Superior temporal gyrus (tissue), 1 donor: ENCODE results near the gene THSD4.
A peak's percentile ranks its signal among the peaks of the same experiment; 100 is the strongest.

ENCODE experiments used
- DNase-seq: peaks from one replicate; pipeline ENCODE4 v3.0.0-alpha.2; 2016; ENCODE audit errors: extremely low spot score

The THSD4 gene

DNA sequence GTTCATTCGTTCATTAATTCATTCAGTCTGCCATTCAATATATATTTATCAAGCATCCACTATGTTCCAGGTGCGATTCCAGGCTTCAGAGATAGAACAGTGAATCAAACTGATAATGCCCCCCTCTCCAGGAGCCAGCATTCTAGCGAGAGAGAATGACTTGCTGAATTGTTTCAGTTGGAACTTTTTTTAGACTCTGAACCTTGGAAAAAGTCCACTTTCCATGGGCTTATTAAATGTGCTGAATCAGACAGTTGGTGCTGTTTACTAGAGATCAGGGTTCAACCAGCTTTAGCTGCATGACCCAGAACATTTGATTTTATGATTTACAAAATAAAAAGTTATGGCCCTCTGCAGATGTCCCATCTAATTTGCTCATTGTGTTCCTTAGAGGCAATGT lies 213.2 kb downstream of the THSD4 start:
- DNase-seq: no peak

DNA sequence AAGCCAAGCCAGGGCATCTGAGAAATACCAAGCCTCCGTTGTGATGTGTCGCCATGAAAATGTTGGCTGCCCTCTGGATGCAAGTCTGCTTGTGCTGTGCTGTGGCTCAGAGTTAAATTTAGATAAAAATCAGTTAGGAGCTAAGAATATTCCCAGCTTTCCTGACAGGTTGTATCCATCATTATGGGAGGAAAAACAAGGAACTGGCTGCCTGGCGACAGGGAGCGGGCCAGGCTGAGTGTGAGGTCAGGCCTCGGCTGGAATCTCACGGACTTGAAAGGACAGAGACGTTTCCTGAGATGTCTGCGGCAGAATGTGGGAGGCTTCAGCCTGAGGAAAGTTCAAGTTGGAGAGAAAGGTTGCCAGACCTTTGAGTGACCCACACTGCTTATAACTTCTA lies 213.8 kb downstream of the THSD4 start:
- no peak for DNase-seq

DNA sequence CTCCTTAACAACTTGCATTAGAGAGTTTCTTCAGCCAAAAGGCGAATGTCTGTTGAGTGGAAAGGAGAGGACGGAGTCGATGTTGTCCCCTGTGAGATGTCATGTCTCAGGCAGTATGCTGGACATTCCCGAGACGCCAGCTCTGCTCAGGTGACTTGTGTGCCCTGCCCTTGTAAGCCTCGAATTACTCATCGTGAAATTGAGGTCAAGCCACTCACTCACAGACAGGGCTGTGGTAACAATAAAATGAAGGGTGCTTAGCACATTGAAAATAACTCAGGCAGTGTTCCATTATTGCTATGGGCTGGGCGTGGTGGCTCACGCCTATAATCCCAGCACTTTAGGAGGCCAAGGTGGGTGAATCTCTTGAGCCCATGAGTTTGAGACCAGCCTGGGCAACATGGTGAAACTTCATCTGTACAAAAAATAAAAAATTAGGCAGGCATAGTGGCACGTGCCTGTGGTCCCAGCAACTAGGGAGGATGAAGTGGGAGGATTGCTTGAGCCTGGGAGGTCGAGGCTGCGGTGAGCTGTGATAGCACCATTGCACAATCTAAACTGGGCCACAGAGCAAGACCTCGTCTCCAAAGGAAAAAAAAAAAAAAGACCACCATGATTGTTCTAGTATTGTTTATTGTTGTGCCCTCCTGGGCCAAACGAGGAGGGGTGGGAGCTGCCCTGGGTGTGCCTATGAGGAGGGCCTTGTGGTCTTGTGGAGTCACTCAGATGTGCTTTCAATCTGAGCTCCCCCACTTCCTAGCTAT lies 214.4 kb downstream of the THSD4 start:
- no peak for DNase-seq

DNA sequence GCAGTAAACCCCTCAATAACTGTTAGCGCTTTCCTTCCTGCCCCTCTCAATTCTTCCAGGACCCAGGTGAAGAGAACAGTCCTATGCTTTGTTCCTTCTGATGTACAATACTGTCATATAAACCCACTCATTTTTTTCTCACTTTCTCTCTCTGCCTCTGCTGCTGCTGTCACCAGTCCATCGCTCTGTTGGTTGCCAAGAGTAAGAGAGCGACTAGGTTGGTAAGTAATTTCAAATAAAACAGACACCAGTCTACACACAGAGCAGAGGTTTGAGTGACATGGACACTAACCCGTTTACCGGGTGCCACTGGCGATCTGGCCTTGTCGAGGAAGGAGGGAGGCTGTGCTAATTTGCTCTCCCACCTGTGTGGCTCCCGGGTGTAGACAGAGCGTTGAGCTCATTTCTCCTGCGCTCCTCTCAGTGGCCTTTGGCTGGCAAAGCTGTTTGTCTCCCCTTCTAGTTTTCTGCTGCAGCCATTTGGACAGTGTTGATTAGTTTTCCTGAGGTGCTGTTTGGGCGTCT lies 215.4 kb downstream of the THSD4 start:
- DNase-seq: no peak

DNA sequence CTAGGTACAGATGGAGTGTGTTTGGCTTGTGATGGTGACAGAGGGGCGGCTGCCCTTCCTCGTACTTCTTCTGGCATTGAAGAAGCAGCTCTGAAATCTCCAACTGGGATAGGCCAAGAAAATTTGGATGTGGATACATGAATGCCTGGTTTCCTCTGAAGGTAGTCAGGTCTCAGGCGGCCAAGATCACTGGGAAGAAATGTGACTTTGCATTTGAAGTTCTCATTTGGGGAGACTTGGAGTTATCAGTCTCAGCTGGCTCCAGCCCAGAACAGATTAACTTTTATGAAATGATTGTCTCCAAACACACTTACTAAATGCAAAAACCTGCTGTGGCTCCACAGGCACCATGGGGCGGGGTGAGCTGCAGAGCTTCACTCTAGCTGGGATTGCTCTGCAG lies 215.9 kb downstream of the THSD4 start:
- DNase-seq: no peak

DNA sequence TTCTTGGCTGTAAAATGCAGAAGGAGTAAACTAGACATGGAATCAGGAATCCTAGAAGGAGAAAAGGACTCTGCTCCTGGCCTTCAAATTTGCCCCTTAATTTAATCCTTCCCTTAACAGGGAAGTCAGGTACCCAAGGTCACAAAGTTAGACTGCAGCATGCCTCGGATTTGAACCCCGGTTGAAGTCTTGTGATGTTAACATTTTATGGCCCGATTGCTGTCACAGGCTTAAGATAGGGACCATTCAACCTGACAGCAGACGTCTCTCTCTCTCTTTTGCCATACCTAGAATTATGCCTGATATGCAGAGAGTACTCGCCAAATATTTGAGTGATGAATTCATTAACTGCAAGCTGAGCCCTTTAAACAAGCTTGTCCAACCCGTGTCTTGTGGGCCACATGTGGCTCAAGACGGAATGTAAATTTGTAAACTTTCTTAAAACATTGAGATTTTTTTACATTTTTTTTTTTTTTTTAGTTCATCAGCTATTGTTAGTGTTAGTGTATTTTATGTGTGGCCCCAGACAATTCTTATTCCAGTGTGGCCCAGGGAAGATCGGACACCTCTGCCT lies 217.2 kb downstream of the THSD4 start:
- no peak for DNase-seq

DNA sequence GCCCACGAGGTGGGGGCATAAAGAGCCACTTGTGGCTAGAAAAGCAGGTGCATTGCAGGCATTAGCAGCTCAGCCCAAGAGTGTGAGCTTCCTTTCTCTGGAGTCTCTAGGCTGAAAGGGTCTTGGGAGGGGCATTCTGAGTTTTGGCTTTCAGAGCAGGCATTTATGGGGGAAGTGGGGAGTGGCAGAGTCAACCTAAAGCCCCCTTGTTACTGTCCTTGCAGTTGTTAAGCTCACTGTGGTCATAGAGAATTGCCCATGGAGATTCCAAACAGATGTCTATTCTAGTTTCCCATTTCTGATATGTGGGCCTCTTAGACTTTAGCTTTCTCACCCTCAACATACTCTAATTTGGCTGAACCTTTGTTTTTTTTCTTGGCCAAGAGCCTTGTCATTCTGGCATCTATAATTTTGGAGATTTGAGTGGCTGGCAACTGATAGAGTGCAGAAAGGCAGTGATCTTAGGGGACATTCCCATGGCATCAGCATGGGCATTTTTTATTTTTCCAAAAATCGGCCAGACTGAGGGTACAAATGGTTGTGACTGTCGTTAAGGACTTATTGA lies 217.9 kb downstream of the THSD4 start:
- DNase-seq: no peak

DNA sequence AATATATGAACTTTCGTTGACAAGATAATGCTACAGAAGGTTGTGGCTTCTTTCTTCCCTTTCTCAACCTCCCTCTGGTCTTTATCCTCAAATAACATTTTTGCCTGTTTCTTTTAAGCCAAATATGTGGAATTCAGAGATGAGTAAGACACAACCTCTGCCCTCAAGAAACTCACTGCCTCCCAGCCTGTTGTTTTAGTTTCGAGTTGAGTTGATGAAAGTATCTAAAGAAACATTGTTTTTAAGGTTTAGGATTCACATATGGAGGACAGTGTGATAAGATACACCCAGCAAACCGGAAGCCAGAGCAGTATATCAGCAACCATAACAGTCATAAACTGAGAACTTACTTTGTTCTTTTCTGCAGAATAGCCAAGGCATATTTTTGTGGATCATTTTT lies 218.6 kb downstream of the THSD4 start:
- DNase-seq: no peak

DNA sequence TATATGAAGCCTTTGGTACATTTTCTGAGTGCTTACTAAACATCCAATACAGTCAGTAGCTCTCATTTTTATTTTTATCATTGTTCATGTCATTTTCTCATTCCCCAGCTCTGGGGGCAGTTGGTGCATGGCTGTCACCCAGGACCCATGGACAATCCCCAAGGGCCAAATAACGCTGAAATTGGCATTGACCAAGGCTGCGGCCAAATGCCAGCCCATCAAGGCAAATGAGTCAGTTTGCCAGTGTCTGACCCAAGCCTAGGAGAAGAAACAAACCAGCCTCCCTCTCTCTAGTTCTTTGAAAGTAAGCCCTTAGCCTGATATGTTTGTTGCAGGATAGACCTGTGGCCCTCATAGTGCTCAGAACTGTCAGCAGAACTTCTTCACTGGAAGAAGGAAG lies 219.2 kb downstream of the THSD4 start:
- DNase-seq: no peak

DNA sequence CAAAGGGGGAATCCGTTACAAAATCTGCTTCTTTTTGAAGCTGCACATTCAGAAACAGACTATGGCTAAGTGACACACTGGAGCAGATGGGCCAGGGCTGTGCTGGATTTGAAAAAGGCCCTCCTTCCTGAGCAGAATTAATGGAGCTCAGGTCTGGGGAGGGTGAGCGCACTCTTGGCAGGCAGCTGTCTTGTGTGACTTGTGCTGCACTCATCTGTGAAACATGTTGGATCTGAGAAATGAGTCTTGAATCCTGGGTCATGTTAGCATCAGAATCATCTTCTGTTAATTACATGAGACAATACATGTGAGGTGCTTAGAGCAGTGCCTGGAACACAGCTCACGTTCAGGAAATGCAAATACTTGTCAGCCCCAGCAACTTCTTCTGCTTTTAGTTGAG lies 219.6 kb downstream of the THSD4 start:
- DNase-seq: no peak

DNA sequence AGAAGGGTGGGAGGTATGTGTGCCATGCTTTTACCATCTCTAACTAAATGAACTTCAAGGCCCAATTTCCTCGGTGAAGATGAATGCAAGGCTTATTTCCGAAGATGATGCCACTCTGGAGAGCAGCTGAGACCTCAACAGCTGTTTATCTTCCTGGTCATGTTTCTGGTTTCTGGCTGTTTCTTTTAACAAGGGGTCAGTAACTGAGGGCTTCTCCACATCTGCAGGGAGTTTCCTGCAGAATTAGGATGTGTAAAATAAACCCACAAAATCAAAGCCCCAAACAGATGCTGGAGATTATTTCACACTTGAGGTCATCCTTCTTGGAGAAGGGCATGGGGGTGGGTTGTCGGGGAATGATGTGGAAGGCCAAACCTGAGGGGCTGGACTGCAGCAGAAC lies 220.3 kb downstream of the THSD4 start:
- no peak for DNase-seq

DNA sequence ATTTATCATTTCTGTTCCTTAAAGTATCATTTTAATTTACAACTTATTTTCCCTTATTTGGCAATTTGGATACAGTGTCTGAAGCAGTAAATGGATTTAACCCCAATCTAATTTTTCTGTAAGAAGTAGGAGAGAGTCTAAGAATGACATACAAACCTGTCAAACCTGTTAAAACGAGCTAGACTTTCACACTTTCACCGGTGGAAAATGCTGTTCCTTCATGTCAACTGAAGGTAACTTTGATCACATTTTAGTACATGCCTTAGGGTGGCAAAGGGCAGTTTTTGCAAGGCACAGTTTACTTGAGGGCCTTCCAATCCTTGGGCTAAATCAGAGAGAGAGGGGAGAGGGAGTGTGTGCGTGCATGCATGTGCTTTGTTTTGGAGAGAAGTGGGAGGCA lies 221.4 kb downstream of the THSD4 start:
- no peak for DNase-seq

DNA sequence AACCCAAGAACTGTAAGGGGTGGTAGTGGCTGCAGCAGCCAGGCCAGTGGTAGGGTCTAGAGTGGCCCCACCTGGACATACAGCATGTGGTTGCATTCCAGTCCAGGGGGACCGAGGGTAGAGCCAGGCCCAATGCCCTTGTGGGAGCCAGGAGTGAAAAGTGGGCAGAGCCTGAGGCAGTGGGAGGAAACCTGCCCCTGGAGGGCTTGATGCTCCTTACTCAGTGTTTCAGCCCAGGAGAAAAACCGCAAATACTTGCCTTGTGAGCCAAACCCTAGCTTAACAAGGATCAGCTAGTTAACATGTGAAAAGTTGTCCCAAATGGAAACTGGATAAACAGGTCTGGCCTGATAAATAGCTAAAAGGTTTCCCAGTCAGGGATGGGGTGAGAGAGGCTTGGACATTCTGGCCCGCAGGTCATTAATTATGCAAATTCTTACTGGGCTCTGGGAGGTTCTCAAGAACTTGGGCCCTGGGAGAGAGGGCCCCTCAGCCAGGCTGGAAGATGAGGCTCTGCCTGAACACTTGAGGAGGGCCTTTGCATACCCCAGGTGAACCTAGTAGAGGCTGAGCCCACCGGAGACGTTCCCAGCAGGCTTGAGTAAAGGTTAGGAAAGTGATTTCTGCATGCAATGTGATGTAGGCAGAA lies 222.1 kb downstream of the THSD4 start:
- DNase-seq: no peak

DNA sequence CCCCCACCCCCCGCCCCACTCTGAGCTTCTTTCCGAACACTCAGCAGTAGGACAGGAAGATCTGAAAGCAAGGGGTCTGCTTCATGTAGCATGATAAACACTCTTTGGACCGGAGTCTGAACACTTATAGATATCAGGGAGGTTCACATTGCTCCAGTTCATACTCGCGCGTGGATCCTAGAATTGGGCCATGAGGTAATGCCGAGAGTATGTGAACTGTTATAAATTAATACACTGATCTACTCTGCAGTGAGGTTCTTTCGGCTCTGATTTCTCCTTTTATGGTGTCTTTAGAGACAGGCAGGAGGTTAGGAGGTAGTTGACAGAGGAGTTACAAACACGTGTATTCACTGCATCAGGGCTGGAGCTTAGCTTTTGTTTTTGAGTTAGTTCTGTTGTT lies 223.0 kb downstream of the THSD4 start:
- DNase-seq: no peak

DNA sequence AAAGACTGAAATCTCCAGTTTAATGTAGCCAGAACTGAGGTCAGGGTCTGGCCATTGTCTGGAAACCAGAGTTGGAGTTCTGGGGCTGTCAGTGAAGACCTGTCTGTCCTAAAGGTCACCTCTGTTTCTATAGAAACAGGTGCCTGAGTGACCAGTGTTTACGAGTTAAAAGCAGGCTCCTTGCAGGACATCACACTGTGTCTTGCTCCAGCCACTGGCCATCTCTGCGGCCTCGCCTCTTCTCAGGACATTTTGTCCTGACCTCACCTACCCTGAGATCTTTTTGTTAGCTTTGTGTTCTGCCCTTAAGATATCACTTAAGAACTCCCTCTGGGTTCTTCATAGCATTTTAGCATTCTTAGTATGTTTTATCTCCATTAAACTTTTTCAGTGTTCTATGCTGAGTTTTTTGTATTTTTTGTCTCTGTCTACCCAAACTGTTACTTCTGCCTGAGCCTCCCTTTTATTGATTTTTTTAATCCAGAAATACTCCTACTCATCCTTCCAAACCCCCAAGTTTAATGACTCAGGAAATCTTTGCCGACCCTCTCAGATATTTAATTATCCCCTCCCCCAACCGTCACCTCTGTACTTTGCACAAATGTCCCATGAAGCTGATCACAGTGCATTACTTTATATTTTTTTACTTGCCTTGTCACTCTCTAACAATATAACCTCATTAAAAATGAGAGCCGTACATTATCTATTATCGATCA lies 223.7 kb downstream of the THSD4 start:
- DNase-seq: no peak

DNA sequence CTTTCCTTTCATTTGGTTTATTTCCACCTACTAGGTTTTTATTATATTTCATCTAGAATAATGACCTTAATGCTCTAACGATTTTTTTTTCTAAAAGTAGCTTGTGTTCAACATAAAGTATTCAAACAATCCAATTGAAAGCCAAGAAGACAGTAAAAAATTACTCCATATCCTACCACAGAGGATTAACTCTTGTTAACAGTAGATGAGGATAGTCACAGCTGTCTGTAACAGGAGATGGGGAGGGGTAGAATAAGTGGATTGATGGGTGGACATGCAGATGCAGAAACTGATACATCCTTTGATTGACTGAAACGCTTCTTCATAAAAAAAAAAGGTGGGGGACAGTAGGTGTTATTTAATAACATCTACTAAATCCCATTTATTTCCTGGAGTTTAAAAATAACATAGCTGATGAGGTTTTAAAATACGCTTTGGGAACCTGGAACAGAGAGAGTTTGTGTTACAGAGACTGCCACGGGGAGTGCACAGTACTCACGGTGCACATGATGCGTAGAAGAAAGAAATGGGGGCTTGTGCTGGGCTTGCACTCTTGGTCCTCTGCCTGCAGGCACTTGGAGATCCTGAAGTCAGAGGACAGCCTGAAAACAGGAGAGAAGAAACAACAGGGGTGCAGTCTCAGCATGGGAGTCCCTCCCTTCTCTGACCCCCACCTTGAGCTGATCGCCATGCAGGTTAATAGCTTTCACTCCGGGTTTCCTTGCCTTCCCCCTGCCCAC lies 226.7 kb downstream of the THSD4 start:
- no peak for DNase-seq

DNA sequence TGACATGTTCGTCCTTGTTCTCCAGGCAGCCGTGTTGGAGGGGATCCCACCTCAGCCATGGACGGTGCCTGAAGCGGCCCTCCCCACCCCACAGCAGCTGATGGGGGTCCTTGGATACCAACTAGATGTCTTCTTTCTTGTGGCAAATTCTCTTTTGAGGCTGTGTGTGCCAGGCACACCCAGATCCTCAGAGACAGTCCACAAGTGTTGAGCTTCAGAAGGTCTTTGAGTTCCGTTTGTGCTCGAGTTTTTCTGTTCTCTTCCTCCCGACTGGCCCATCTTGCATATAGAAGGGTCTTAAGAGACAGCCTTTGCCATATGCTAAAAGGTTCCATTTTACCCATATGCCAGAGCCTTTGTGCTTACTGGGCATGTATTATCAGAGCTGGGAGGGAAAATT lies 227.4 kb downstream of the THSD4 start:
- DNase-seq: no peak

DNA sequence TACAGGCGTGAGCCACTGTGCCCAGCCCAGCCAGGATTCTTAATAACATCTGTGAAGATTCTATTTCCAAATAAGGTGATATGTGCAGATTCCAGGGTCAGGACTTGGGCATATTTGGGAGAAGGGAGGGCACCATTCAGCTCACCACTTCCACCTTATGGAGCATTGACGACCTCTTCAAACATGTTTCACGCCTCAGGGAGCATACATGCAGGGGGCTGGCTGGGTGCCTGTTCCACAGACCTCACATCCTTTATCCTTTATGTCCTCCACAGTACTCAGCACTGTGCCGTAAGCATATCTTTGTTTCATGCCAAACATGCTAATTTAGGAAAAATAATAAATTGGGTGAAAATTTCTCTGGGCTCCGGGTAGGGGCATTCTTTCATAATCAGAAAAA lies 229.0 kb downstream of the THSD4 start:
- DNase-seq: no peak

DNA sequence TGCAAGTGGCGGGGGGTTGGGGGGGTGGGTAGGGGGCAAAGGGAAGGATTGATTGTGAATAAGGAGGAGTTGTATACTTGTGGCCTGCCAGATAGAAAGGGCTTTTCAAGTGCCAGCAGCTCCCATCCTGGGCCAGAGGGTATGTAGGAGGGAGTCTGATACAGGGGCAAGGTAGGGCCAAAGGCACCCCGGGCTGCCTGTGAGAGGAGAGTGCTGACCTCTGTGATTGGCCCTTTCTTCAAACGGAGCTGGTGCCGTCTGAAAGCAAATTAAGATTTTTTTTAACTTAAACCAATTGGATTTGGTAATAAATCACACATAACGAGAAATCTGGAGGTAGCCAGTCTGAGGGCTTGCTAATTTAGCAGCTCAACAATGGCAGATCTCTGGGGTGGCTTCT lies 229.9 kb downstream of the THSD4 start:
- DNase-seq: no peak

DNA sequence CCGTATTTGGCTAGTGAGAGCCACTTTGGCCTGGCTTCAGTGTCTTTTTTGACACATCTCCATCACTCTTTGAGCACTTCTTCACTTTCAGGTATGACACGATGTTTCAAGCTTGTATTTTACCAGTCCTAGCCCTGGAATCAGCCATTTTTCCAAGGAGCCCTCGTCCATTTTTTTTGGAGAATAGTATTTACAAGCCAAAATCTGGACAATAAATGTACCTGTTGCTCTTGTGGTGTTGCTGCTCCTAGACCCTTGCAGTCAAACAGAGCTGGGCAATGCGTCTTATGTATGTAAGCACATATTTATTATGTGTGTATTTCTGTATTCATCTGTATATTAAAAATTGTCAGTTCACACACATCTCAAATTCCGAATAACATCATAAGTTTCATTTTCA lies 231.2 kb downstream of the THSD4 start:
- DNase-seq: no peak

DNA sequence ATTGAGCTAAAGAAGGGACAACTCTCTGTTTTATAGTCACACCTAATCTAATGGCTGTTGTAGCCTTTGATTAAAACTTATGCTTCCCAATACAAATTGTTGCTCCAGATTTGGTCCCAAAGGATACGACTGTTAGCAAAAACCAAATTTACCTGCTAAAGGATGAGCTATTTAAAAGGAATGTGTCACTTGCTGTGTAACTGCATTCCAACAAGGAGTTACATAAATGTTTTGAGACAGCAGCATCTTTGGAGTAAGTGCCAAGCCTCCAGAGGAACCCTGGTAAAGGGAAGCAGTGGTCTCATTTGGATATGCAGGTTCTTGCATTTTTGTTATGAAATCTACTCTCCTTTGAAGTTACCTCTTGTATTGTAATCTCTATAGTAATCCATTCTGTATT lies 233.3 kb downstream of the THSD4 start:
- DNase-seq: peak; percentile 26
